Cerebellar nuclear complex (tissue), 1 donor: ENCODE data around the gene SEC23A.
"Not testable (repeated sequence)": the region's sequence is repeated elsewhere in the genome, so short reads cannot be mapped to it uniquely, and the experiment has no call there.

ENCODE experiments used
- DNase-seq, 2 experiments: peaks; one replicate each; lab custom pipeline; 2025; lab: John Stamatoyannopoulos, UW

Gene SEC23A

DNA sequence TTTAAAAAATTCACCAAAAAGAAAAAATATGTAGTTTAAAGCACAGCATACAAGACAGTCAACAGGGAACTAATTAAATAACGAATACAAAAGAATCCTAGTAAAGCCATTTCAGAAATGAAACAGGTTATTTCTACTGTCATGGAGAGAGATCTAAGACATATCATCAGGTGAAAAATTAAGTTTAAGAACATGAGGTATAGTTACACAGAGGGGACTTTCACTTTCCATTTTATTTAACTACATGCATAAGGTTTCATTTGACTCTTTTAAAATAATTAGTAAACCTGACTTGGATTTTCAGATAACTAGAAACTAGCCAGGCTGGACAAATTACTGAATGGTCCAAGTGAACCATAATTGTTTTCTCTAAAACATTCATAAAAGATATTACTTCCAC, 11.3 kb downstream of the SEC23A start:
- no peak for DNase-seq

DNA sequence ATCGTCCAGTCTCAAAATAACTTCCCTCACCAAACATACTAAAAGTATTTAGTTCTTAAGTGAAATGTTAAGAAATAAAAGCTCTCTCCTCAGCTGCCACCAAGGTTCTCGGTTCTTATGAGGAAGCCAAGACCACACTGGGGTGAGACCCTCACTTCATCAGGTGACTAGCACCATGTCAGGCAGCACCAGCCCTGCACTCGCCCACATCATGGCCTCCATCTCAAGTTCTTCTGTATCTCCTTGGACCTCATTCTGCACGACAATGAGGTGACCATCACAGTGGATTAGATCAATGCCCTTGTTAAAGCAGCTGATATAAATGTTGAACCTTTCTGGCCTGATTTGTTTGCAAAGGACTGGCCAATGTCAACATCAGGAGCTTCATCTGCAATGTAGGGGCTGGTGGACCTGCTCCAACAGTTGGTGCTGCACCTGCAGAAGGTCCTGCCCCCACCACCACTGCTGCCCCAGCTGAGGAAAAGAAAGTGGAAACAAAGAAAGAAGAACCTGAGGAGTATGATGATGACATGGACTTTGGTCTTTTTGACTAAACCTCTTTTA, 12.4 kb downstream of the SEC23A start:
- no peak for DNase-seq

DNA sequence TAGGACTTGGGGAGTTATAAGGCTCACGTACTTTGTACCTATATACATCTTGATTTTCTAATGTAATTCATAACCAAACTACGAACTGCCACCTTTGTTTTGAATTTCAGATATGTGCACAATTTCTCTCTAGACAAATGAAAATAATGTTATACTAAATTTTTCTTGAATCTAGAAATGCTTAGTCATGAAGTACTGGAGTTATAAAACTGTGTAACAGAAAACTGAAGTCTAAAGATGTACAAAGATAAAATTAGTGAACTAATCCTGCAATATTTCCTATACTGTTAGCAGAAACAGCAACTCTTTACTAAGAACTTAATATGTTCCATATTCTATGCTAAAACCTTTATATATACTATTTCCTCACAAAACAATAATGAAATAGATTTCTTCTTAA, 15.5 kb downstream of the SEC23A start:
- DNase-seq: no peak

DNA sequence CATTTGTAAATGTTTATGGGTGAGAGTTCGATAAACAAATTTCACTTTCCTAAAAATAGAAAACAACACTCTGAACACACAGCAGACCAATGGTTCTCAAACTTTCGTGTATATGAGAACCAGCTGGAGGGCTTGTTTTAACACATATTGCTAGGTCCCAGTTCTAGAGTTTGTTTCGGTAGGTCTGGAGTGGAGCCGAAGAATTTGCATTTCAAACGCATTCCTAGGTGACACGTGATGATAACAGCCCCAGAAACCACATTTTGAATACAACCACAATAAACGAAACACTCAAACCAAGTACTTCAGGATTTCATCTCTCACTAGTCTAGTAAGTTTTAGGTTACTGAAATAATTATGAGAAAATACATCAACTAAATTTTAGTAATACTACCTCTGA, 17.1 kb downstream of the SEC23A start:
- no peak for DNase-seq

DNA sequence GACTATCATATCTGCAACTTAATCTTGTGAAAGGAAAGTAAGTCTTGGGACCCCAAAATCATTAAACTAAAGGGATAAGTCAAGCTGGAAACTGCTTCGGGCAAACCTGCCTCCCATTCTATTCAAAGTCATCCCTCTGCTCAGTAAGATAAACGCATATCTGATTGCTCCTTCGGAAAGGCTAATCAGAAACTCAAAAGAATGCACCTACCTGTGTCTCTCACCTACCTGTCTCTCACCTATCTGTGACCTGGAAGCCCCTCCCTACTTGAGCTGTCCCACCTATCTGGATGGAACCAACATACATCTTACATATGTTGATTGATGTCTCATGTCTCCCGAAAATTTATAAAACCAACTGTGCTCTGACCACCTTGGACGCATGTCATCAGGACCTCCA, 19.9 kb downstream of the SEC23A start:
- no peak for DNase-seq

DNA sequence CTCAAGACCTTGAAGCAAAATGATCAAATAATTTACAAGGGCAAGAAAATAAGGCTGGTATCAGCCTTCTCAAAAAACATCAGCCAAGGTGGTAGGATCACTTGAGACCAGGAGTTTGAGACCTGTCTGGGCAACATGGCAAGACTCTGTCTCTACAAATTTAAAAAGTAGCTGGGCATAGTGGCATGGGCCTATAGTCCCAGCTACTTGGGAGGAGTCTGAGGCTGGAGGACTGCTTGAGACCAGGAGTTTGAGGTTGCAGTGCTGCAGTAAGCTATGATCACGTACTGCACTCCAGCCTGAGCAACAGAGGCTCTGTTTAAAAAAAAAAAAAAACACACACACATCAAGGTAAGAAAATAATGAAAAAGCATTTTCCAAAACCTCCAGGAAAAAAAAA, 22.1 kb downstream of the SEC23A start:
- DNase-seq: no peak

DNA sequence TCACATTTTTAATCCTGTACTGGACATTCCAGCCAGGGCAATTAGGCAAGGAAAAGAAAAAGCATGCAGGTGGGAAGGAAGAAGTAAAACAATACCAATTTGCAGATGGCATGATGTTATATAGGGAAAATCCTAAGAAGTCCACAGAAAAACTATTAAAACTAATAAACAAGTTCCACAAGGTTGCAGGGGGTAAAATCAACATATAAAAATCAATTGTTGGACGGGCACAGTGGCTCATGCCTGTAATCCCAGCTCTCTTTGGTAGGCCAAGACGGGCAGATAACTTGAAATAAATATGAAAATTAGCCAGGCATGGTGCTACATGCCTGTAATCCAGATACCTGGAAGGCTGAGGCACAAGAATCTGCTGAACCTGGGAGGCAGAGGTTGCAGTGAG, 31.9 kb downstream of the SEC23A start:
- DNase-seq: no peak

- DNase-seq: no peak
These were observed 33.1 kb downstream of the SEC23A start for GRCh38 chr14:39069923-39070322.

- not testable (repeated sequence) for DNase-seq
These were observed 33.7 kb downstream of the SEC23A start for GRCh38 chr14:39069169-39069805.

DNA sequence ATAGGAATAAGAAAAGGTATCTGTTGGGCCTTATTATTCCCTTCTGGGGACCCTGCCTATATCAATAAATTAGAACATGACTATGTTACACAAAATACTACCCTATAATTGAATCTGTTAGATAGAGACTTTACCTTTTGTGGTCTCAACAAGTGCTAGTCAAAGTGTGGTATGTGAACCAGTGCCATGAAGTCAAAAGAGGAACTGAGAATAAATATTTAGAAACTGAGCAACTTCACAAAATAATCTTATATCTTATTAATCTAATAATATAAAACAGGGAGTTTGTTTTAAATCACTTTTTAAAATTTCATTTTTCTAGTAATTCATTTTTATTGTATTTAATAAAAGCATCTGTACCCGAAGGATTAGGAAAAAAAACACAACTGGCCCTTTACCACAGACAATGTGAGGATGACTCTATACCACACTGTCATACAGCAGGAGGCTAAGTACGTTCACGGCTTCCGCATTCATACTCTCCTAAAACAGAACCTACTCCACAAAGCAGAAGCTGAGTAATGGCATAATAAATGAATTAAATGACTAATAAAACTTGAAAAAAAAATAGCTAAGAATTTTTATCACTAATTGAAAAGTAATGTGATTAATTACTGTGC, 42.1 kb downstream of the SEC23A start:
- DNase-seq: no peak

- DNase-seq: no peak
These were observed 47.1 kb downstream of the SEC23A start for GRCh38 chr14:39055786-39056474.

GRCh38 chr14:39052869-39053454, 50.1 kb downstream of the SEC23A start:
- not testable (repeated sequence) for DNase-seq

DNA sequence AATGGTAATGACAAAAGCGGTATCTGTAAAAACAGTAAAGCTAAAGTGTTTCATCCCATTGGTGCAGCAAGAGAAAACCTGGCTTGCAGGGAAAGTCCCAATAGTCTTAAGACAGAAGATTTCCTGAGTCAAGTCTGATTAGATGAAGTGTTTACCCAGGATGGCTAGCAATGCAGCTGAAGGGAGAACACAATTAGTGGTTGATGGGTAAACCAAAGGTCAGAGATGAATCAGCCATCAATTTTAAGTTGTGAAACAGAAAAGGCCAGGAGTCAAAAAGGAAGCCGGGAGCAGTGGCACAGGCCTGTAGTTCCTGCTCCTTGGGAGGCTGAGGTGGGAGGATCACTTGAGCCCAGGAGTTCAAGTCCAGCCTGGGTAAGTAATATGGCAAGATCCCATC, 52.6 kb downstream of the SEC23A start:
- DNase-seq: no peak

GRCh38 chr14:39045889-39046288, 57.1 kb downstream of the SEC23A start:
- DNase-seq: not testable (repeated sequence)

DNA sequence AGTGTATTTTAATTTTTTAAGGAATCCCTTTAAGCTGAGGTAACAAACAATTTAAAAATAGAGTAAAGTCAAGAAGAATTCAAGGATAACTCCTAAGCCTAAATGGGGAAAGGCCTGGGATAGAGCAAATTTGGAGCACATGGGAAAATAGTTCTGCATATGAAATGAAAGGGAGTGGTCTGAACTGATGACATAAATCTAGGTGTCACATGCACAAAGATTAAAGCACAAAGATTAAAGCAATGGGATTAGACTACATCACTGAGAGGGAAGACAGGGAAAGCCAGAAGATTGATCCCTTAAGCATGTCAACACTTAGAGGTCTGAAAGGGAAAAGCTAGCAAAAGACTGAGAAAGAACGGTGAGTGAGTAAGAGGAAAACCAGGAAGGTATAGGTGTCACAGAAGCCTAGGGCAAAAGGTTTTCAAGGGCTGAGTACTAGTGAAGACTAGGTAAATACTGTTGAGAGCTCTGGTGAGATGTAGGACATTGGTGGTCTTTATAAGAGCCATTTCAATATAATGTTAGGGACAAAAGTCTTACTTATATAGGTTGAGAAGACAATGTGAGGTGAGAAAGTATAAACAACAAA, 59.6 kb downstream of the SEC23A start:
- DNase-seq: no peak

- no peak for DNase-seq
These were observed 62.5 kb downstream of the SEC23A start for GRCh38 chr14:39040529-39040928.

- DNase-seq: no peak
These were observed 64.5 kb downstream of the SEC23A start for GRCh38 chr14:39038542-39038941.

GRCh38 chr14:39036760-39037159, 66.3 kb downstream of the SEC23A start:
- DNase-seq: no peak

GRCh38 chr14:39035336-39035735, 67.7 kb downstream of the SEC23A start:
- no peak for DNase-seq

DNA sequence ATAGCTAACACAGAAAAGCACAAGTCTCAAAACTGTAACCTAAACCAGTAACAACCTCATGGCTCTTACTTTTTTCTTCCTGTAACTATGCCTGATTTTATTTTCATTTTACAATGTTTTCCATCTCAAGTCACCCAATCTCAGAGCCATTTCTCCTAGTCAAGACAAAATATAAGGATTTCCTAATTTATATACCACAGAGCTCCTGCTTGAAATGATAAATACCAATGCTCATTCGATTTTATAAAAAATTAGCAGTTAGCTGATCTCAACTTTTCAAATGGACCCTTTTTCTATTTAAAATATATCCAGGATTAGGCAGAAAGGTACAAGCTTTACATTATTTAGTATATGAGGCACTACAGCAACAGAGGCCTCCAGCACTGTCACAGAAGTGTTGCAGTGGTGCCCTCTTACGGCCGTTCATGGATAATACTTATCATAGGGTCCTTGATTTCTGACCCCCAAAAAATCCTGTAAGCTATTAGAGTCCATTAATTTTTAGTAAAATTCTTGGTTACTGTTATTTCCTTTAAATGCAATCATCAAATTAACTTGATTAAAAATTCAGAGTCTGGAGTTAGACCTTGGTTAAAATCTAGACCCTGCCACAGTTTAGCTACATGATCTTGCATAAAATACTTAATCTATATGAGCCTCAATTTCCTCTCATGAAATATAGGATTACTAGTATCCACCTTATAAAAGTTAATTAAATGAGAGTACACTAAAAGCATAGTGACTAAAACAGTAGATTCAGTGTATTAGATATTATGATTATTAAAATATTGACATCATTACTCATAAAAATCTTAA, 68.3 kb downstream of the SEC23A start:
- no peak for DNase-seq

DNA sequence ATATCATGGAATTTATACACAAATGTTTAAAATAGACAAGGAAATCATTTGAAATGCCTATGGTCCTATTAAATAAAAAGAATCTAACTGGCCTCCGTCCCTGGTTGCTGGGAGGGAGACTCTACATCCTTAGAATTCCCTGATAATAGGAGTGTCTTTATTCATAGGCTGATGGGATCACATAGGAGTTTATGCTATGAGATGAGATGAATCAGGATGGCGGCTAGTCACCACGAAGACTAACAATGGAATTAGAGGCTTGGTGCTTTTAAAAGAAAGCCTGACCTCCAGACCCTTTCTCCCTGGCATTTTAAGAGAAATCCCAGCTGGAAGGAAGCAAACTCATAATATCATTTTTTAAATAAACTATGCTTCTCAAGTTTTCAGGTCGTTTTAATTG, 69.7 kb downstream of the SEC23A start:
- no peak for DNase-seq
